ENCODE measurements around the gene FICD. TPM values are rescaled to one million over a fixed set of nuclear protein-coding genes. Genes with fewer than 3 reads are reported as not detected.

Gene FICD
- polyA plus RNA-seq, 4 donors: 0.81 to 2.2 (median 1.5) TPM

DNA sequence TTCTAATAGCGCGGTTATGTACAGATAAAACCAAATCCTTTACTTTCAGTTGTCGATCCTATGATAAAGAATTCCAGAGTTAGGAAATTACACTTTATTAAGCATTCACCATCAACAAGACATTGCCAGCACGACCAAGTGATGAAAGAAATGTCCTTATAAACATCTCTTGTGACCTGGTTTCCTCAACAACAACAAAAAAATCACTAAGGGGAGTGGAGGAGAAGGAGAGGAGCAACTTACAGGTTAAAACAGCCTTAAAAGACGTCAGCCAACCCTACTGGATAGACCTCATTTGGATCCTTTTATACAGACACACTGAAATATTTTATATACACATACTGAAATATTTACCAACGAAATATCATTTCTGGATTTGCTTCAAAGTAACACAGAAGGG lies 23.1 kb downstream of the FICD start:
- FAIRE-seq (no peak), DNase-seq (no peak)
- Histone ChIP-seq H3K27ac (ENCODE audit: low read depth in 1 of 3, low read length in 2 of 3) (no peak overlapping the region), H3K36me3 (ENCODE audit: control insufficient read depth in 3 of 3, insufficient read depth in 2 of 3, low read depth in 1 of 3, low read length in 3 of 3) (peaks cover 23 to 25% (median 23%) of the 10 kb centered on the region in 3 donors), H3K9me3 (ENCODE audit: control insufficient read depth in 2 of 2, insufficient read depth in 1 of 2, low read depth in 1 of 2, low read length in 1 of 2) (no peaks in the 10 kb centered on the region), H3K27me3 (ENCODE audit: control insufficient read depth in 3 of 3, insufficient read depth in 3 of 3, low read length in 3 of 3) (no peaks in the 10 kb centered on the region), H3K4me3 (ENCODE audit: low read depth in 1 of 3, low read length in 3 of 3) (no peak overlapping the region), H3K4me1 (ENCODE audit: control insufficient read depth in 3 of 3, insufficient read depth in 2 of 3, low read depth in 1 of 3, low read length in 2 of 3) (no peaks in the 10 kb centered on the region)
- 70 to 77% (median 77%) methylated on average over 6 of the region's 6 CpGs for WGBS, 3 donors

DNA sequence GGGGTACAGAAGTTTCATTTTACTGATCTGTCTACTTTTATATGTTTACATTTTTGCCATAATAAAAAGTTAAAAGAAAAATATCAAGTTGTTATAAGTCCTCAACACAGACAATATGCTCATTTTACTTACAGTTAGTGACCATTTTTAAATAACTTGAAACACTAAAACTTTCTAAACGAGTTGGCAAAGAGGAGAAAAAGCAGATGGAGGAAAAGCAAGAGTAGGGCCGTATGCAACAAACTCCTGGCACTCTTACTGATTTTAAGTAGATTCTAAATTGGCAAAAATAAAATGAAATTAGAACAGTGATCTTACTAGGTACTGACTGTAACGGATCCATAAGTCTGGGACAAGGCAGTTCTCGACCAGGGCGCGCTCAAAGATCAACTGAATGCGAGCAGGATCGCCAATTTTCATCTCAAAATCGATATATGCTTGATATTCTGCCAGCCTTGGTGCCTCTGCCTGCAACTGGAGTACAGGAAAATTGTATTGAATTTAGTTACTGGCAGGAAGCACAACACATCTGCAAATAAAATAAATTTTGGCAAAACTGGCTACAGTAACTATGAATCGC lies 23.6 kb downstream of the FICD start:
- no peaks in the 10 kb centered on the region for H3K9me3 ChIP-seq (ENCODE audit: control insufficient read depth in 2 of 2, insufficient read depth in 1 of 2, low read depth in 1 of 2, low read length in 1 of 2)
- WGBS, 3 donors: 93 to 94% (median 93%) methylated on average over 10 of the region's 10 CpGs
- no peak overlapping the region for H3K4me3 ChIP-seq (ENCODE audit: low read depth in 1 of 3, low read length in 3 of 3)
- H3K4me1 ChIP-seq (ENCODE audit: control insufficient read depth in 3 of 3, insufficient read depth in 2 of 3, low read depth in 1 of 3, low read length in 2 of 3): no peaks in the 10 kb centered on the region
- no peak for DNase-seq
- H3K27ac ChIP-seq (ENCODE audit: low read depth in 1 of 3, low read length in 2 of 3): no peak overlapping the region
- peaks cover 23 to 28% (median 28%) of the 10 kb centered on the region in 3 donors for H3K36me3 ChIP-seq (ENCODE audit: control insufficient read depth in 3 of 3, insufficient read depth in 2 of 3, low read depth in 1 of 3, low read length in 3 of 3)
- no peaks in the 10 kb centered on the region for H3K27me3 ChIP-seq (ENCODE audit: control insufficient read depth in 3 of 3, insufficient read depth in 3 of 3, low read length in 3 of 3)
- no peak for FAIRE-seq

DNA sequence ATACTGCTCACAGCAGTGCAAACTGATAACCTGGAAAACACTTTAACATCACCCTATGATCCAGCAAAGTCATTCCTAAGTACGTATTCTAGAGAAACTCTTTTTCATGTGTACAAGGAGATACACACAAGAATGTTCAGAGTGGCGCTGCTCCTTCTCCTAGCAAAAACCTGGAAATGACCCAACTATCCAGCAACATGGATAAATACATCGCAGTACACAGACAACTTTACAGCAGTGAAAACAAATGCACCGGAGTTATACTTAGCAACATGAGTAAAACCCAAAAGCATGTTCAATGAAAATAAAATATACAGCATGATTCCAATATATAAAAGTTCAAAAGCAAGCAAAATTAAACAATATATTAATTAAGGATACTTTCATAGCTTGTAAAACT lies 27.2 kb downstream of the FICD start:
- FAIRE-seq: no peak

DNA sequence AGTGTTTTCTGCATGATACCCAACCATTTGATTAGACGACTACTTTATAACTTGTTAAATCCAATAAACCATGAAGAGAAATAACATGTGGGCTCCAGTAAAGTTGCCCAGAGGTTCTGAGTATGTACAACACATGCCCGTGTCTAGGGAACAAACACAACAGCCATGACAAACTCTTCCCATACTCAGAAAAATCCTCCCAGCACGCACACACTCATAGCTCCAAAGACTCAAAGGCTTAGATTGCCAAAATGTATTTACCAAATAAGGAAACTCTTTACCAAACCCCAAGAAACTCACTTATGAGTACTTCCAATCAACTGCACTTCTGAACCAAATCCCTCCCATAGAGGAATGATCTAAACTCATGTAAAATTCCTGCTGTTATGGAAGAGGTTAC lies 28.6 kb downstream of the FICD start:
- Histone ChIP-seq H3K36me3 (ENCODE audit: control insufficient read depth in 3 of 3, insufficient read depth in 2 of 3, low read depth in 1 of 3, low read length in 3 of 3) (peaks cover 24 to 35% (median 30%) of the 10 kb centered on the region in 3 donors), H3K27me3 (ENCODE audit: control insufficient read depth in 3 of 3, insufficient read depth in 3 of 3, low read length in 3 of 3) (no peaks in the 10 kb centered on the region), H3K27ac (ENCODE audit: low read depth in 1 of 3, low read length in 2 of 3) (no peak overlapping the region), H3K4me1 (ENCODE audit: control insufficient read depth in 3 of 3, insufficient read depth in 2 of 3, low read depth in 1 of 3, low read length in 2 of 3) (no peaks in the 10 kb centered on the region), H3K4me3 (ENCODE audit: low read depth in 1 of 3, low read length in 3 of 3) (no peak overlapping the region), H3K9me3 (ENCODE audit: control insufficient read depth in 2 of 2, insufficient read depth in 1 of 2, low read depth in 1 of 2, low read length in 1 of 2) (no peaks in the 10 kb centered on the region)
- FAIRE-seq (no peak), DNase-seq (no peak)
- WGBS, 3 donors: 88 to 91% (median 90%) methylated on average over 3 of the region's 3 CpGs

More for the DNA sequence above, 27.2 kb downstream of the FICD start:
- WGBS, 3 donors: 86 to 95% (median 94%) methylated on average over 4 of the region's 4 CpGs
- Histone ChIP-seq H3K9me3 (ENCODE audit: control insufficient read depth in 2 of 2, insufficient read depth in 1 of 2, low read depth in 1 of 2, low read length in 1 of 2) (no peaks in the 10 kb centered on the region), H3K4me1 (ENCODE audit: control insufficient read depth in 3 of 3, insufficient read depth in 2 of 3, low read depth in 1 of 3, low read length in 2 of 3) (no peaks in the 10 kb centered on the region), H3K27me3 (ENCODE audit: control insufficient read depth in 3 of 3, insufficient read depth in 3 of 3, low read length in 3 of 3) (no peaks in the 10 kb centered on the region), H3K4me3 (ENCODE audit: low read depth in 1 of 3, low read length in 3 of 3) (no peak overlapping the region), H3K36me3 (ENCODE audit: control insufficient read depth in 3 of 3, insufficient read depth in 2 of 3, low read depth in 1 of 3, low read length in 3 of 3) (peaks cover 22 to 33% (median 27%) of the 10 kb centered on the region in 3 donors), H3K27ac (ENCODE audit: low read depth in 1 of 3, low read length in 2 of 3) (no peak overlapping the region)
- DNase-seq: no peak

DNA sequence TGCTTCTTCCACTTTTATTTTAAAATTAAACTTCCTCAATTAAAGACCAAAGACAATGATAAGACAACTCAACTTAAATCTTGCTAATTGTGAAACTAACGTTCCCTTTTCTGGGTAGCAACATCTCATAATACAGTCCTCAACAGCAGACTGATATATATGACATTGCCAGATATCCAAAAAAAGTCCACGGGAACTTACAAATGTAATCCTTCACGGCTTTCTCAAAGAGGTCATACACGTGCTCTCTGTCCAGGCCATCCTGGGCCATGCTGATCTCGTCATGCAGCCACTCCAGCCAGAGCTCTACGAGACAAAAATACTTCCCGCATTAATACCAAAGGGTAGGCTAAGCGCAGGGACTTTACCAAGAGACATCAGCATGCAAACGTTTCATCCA lies 32.6 kb downstream of the FICD start:
- Histone ChIP-seq H3K4me3 (ENCODE audit: low read depth in 1 of 3, low read length in 3 of 3) (no peak overlapping the region), H3K27ac (ENCODE audit: low read depth in 1 of 3, low read length in 2 of 3) (no peak overlapping the region), H3K36me3 (ENCODE audit: control insufficient read depth in 3 of 3, insufficient read depth in 2 of 3, low read depth in 1 of 3, low read length in 3 of 3) (peaks cover 24 to 37% (median 30%) of the 10 kb centered on the region in 3 donors), H3K9me3 (ENCODE audit: control insufficient read depth in 2 of 2, insufficient read depth in 1 of 2, low read depth in 1 of 2, low read length in 1 of 2) (no peaks in the 10 kb centered on the region), H3K27me3 (ENCODE audit: control insufficient read depth in 3 of 3, insufficient read depth in 3 of 3, low read length in 3 of 3) (no peaks in the 10 kb centered on the region), H3K4me1 (ENCODE audit: control insufficient read depth in 3 of 3, insufficient read depth in 2 of 3, low read depth in 1 of 3, low read length in 2 of 3) (no peaks in the 10 kb centered on the region)
- FAIRE-seq (no peak), DNase-seq (no peak)
- 79 to 89% (median 86%) methylated on average over 9 of the region's 9 CpGs for WGBS, 3 donors

DNA sequence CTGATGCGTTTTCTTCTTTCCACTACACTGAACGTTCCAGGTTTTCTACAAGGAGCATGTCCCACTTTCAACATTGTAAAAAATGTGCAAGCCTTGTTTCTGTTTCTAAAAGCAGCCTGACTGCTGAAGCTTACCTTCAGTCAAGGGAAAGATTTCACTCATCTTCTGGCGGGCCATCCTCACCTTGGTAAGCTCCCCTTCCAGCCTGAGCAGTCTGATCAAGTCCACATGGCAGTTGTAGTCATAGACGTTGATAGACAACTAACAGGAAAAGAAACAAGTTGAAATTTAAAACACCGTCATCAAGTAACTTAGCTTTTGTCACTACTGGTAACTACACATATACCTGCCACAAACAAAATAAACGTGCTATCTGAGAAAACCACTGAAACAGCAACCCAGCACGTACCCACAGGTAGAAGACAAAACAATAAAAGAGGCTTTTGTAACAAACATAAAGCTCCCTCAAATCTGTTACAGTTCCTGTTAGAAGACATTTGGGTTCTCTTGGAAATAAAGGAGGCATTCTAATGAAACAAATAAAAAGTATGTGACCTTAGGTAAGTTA lies 34.0 kb downstream of the FICD start:
- WGBS, 3 donors: 60 to 64% (median 61%) methylated on average over 7 of the region's 7 CpGs
- no peak overlapping the region for H3K27ac ChIP-seq (ENCODE audit: low read depth in 1 of 3, low read length in 2 of 3)
- H3K36me3 ChIP-seq (ENCODE audit: control insufficient read depth in 3 of 3, insufficient read depth in 2 of 3, low read depth in 1 of 3, low read length in 3 of 3): peaks cover 21 to 37% (median 21%) of the 10 kb centered on the region in 3 donors
- no peak overlapping the region for H3K4me3 ChIP-seq (ENCODE audit: low read depth in 1 of 3, low read length in 3 of 3)
- no peak for DNase-seq
- peaks cover 0 to 4% (median 0%) of the 10 kb centered on the region in 3 donors for H3K4me1 ChIP-seq (ENCODE audit: control insufficient read depth in 3 of 3, insufficient read depth in 2 of 3, low read depth in 1 of 3, low read length in 2 of 3)
- H3K27me3 ChIP-seq (ENCODE audit: control insufficient read depth in 3 of 3, insufficient read depth in 3 of 3, low read length in 3 of 3): no peaks in the 10 kb centered on the region
- FAIRE-seq: no peak
- H3K9me3 ChIP-seq (ENCODE audit: control insufficient read depth in 2 of 2, insufficient read depth in 1 of 2, low read depth in 1 of 2, low read length in 1 of 2): no peaks in the 10 kb centered on the region

DNA sequence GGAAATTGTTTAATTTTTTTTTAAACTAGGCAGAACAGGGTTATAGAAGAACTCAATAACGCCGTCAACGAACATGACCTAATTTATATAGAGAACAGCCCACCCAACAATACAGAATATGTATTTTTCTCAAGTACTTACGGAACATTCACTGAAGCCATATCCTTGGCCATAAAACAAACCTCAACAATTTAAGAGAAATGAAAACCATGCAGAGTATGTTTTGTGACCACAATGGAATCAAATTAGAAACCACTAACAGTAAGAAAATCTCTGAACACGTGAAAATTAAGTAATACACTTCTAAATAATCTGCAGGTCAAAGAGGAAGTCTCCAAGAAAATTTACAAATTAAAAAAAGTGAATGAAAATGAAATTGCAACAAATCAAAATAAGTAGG lies 36.5 kb downstream of the FICD start:
- H3K4me3 ChIP-seq (ENCODE audit: low read depth in 1 of 3, low read length in 3 of 3): no peak overlapping the region
- H3K27ac ChIP-seq (ENCODE audit: low read depth in 1 of 3, low read length in 2 of 3): no peak overlapping the region
- FAIRE-seq (no peak), DNase-seq (no peak)
- WGBS, 3 donors: 68 to 83% (median 73%) methylated on average over 5 of the region's 5 CpGs
- H3K27me3 ChIP-seq (ENCODE audit: control insufficient read depth in 3 of 3, insufficient read depth in 3 of 3, low read length in 3 of 3): no peaks in the 10 kb centered on the region
- H3K36me3 ChIP-seq (ENCODE audit: control insufficient read depth in 3 of 3, insufficient read depth in 2 of 3, low read depth in 1 of 3, low read length in 3 of 3): peaks cover 8 to 22% (median 10%) of the 10 kb centered on the region in 3 donors
- peaks cover 0 to 4% (median 0%) of the 10 kb centered on the region in 3 donors for H3K4me1 ChIP-seq (ENCODE audit: control insufficient read depth in 3 of 3, insufficient read depth in 2 of 3, low read depth in 1 of 3, low read length in 2 of 3)
- no peaks in the 10 kb centered on the region for H3K9me3 ChIP-seq (ENCODE audit: control insufficient read depth in 2 of 2, insufficient read depth in 1 of 2, low read depth in 1 of 2, low read length in 1 of 2)

DNA sequence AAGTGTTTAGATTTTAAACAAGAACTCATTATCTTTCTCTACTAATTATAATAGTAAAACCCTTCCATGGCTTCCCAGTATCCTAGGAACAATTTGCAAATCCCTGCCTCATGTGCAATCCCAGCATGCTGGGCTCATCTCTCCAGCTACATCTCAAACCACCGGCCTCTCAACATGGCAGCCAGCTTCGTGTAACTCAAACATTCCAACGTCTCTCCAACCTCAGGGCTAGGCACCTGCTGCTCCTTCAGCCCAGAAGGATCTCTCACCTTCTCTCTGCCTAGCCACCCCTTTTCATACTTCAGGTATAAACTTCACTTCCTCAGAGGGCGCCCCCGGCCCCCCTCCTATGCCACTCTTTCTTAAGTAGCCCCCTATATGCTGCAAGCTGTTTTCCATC lies 38.7 kb downstream of the FICD start:
- 90 to 94% (median 93%) methylated on average over 5 of the region's 5 CpGs for WGBS, 3 donors
- H3K27me3 ChIP-seq (ENCODE audit: control insufficient read depth in 3 of 3, insufficient read depth in 3 of 3, low read length in 3 of 3): no peaks in the 10 kb centered on the region
- H3K27ac ChIP-seq (ENCODE audit: low read depth in 1 of 3, low read length in 2 of 3): no peak overlapping the region
- H3K9me3 ChIP-seq (ENCODE audit: control insufficient read depth in 2 of 2, insufficient read depth in 1 of 2, low read depth in 1 of 2, low read length in 1 of 2): no peaks in the 10 kb centered on the region
- H3K4me1 ChIP-seq (ENCODE audit: control insufficient read depth in 3 of 3, insufficient read depth in 2 of 3, low read depth in 1 of 3, low read length in 2 of 3): peaks cover 0 to 7% (median 5%) of the 10 kb centered on the region in 3 donors
- no peak for DNase-seq
- peaks cover 2 to 25% (median 5%) of the 10 kb centered on the region in 3 donors for H3K36me3 ChIP-seq (ENCODE audit: control insufficient read depth in 3 of 3, insufficient read depth in 2 of 3, low read depth in 1 of 3, low read length in 3 of 3)
- H3K4me3 ChIP-seq (ENCODE audit: low read depth in 1 of 3, low read length in 3 of 3): no peak overlapping the region
- no peak for FAIRE-seq

All from small intestine (tissue), 7 donors.